SK-N-SH treated with all-trans-retinoic acid at 6 μM for 48 hours (cell line): ENCODE results near the gene MAP3K3.

Source experiments
- ATAC-seq: fragments of 200-7000 bp; cut with Tn5 transposase; 3 replicates; pipeline ENCODE4 v1.9.1; 2020; ENCODE audit warnings: mild to moderate bottlenecking, moderate library complexity
- ARNTL ChIP-seq: fragments of 450-650 bp; formaldehyde crosslinking; IDR thresholded peaks from 2 replicates; pipeline ENCODE4 v1.5.0; 2020; ENCODE audit warnings: low read depth, mild to moderate bottlenecking, moderate library complexity, borderline replicate concordance
- BACH2 ChIP-seq: fragments of 250-450 bp; sonication (Bioruptor Pico); IDR thresholded peaks from 2 replicates; pipeline ENCODE4 v1.9.0; 2021; ENCODE audit warnings: mild to moderate bottlenecking, borderline replicate concordance
- ESRRG ChIP-seq: fragments of 250-450 bp; sonication (Bioruptor Pico); IDR thresholded peaks from 2 replicates; pipeline ENCODE4 v1.6.1; 2021; ENCODE audit warnings: mild to moderate bottlenecking
- ISL1 ChIP-seq: fragments of 250-450 bp; sonication (Bioruptor Pico); IDR thresholded peaks from 2 replicates; pipeline ENCODE4 v2.1.2; 2022; ENCODE audit warnings: mild to moderate bottlenecking, moderate library complexity
- OSR1 ChIP-seq: fragments of 250-450 bp; sonication (Bioruptor Pico); IDR thresholded peaks from 2 replicates; pipeline ENCODE4 v1.8.0; 2022; ENCODE audit warnings: moderate library complexity, mild to moderate bottlenecking, inconsistent platforms
- PPARA ChIP-seq: fragments of 250-450 bp; sonication (Bioruptor Pico); IDR thresholded peaks from 2 replicates; pipeline ENCODE4 v1.5.0; 2020; ENCODE audit warnings: mild to moderate bottlenecking, borderline replicate concordance
- RARB ChIP-seq: fragments of 250-450 bp; sonication (Bioruptor Pico); IDR thresholded peaks from 2 replicates; pipeline ENCODE4 v1.8.0; 2021; ENCODE audit warnings: mild to moderate bottlenecking, moderate library complexity
- SNAI2 ChIP-seq: fragments of 250-450 bp; sonication (Bioruptor Pico); IDR thresholded peaks from 2 replicates; pipeline ENCODE4 v1.5.0; 2020; ENCODE audit warnings: mild to moderate bottlenecking, moderate library complexity
- TCF4 ChIP-seq: fragments of 250-450 bp; sonication (Bioruptor Pico); IDR thresholded peaks from 2 replicates; pipeline ENCODE4 v1.8.0; 2021; ENCODE audit warnings: mild to moderate bottlenecking, moderate library complexity, borderline replicate concordance
- TOX ChIP-seq: fragments of 250-450 bp; sonication (Bioruptor Pico); IDR thresholded peaks from 2 replicates; pipeline ENCODE4 v1.8.0; 2021; ENCODE audit warnings: mild to moderate bottlenecking, moderate library complexity, borderline replicate concordance
- ZC3H10 ChIP-seq: fragments of 250-450 bp; sonication (Bioruptor Pico); IDR thresholded peaks from 2 replicates; pipeline ENCODE4 v1.5.1; 2021; ENCODE audit warnings: mild to moderate bottlenecking, moderate library complexity
- ZFP3 ChIP-seq: fragments of 250-450 bp; sonication (Bioruptor Pico); IDR thresholded peaks from 2 replicates; pipeline ENCODE4 v1.5.0; 2020; ENCODE audit warnings: mild to moderate bottlenecking, moderate library complexity
- ZNF565 ChIP-seq: fragments of 450-650 bp; formaldehyde crosslinking; conservative IDR thresholded peaks from 2 replicates; pipeline ENCODE4 v1.5.0; 2020; ENCODE audit warnings: low read depth, mild to moderate bottlenecking, moderate library complexity
- ZNF70 ChIP-seq: fragments of 450-650 bp; formaldehyde crosslinking; IDR thresholded peaks from 2 replicates; pipeline ENCODE4 v1.5.0; 2020; ENCODE audit warnings: mild to moderate bottlenecking, moderate library complexity
- ZNF8 ChIP-seq: fragments of 450-650 bp; formaldehyde crosslinking; IDR thresholded peaks from 2 replicates; pipeline ENCODE4 v1.5.0; 2020; ENCODE audit warnings: mild to moderate bottlenecking, moderate library complexity
- TF ChIP-seq, protein P1 (sequence below): fragments of 250-450 bp; sonication (Bioruptor Pico); IDR thresholded peaks from 2 replicates; pipeline ENCODE4 v1.5.1; 2021; ENCODE audit warnings: mild to moderate bottlenecking, moderate library complexity
- TF ChIP-seq, protein P2 (sequence below): fragments of 250-450 bp; sonication (Bioruptor Pico); IDR thresholded peaks from 2 replicates; pipeline ENCODE4 v1.8.0; 2021; ENCODE audit warnings: low read depth, mild to moderate bottlenecking, moderate library complexity, borderline replicate concordance
- TF ChIP-seq, protein P3 (sequence below): fragments of 250-450 bp; sonication (Bioruptor Pico); IDR thresholded peaks from 2 replicates; pipeline ENCODE4 v1.5.1; 2020; ENCODE audit warnings: low read depth, mild to moderate bottlenecking, moderate library complexity
- TF ChIP-seq, protein P4 (sequence below): fragments of 250-450 bp; sonication (Bioruptor Pico); IDR thresholded peaks from 2 replicates; pipeline ENCODE4 v1.5.0; 2020; ENCODE audit warnings: mild to moderate bottlenecking, moderate library complexity
- TF ChIP-seq, protein P5 (sequence below): fragments of 250-450 bp; sonication (Bioruptor Pico); IDR thresholded peaks from 2 replicates; pipeline ENCODE4 v1.8.0; 2020; ENCODE audit warnings: mild to moderate bottlenecking, moderate library complexity, borderline replicate concordance

The MAP3K3 gene

DNA sequence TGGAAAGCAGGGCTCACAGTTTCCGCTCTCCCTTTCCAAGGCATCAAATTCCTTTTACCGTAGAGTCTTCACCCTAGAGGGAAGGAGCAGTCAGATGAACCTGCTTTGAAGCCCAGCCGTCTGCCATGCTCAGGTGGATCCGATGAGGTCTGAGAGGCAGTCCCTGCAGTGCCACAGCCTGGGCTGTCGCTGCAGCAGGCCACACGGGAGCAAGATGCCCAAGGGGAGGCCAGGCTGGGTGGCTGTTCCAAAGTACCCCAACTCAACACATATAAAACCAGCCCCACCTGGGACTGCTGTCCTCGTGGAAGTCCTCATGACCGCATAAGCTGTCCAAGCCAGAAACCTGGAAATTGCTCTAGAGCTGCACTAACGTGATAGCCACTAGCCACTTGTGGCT, 82.6 kb downstream of the MAP3K3 start:
- TF ChIP-seq, protein P1, sequence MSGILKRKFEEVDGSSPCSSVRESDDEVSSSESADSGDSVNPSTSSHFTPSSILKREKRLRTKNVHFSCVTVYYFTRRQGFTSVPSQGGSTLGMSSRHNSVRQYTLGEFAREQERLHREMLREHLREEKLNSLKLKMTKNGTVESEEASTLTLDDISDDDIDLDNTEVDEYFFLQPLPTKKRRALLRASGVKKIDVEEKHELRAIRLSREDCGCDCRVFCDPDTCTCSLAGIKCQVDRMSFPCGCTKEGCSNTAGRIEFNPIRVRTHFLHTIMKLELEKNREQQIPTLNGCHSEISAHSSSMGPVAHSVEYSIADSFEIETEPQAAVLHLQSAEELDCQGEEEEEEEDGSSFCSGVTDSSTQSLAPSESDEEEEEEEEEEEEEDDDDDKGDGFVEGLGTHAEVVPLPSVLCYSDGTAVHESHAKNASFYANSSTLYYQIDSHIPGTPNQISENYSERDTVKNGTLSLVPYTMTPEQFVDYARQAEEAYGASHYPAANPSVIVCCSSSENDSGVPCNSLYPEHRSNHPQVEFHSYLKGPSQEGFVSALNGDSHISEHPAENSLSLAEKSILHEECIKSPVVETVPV (CRISPR knock-in tag): no peak
- TF ChIP-seq BACH2 (CRISPR knock-in tag) (no peak), ESRRG (no peak), SNAI2 (CRISPR knock-in tag) (no peak), TCF4 (no peak), ZNF565 (CRISPR knock-in tag) (no peak), ZNF70 (CRISPR knock-in tag) (no peak)
- TF ChIP-seq, protein P2, sequence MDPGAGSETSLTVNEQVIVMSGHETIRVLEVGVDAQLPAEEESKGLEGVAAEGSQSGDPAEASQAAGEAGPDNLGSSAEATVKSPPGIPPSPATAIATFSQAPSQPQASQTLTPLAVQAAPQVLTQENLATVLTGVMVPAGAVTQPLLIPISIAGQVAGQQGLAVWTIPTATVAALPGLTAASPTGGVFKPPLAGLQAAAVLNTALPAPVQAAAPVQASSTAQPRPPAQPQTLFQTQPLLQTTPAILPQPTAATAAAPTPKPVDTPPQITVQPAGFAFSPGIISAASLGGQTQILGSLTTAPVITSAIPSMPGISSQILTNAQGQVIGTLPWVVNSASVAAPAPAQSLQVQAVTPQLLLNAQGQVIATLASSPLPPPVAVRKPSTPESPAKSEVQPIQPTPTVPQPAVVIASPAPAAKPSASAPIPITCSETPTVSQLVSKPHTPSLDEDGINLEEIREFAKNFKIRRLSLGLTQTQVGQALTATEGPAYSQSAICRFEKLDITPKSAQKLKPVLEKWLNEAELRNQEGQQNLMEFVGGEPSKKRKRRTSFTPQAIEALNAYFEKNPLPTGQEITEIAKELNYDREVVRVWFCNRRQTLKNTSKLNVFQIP (CRISPR knock-in tag): no peak
- TF ChIP-seq, protein P3, sequence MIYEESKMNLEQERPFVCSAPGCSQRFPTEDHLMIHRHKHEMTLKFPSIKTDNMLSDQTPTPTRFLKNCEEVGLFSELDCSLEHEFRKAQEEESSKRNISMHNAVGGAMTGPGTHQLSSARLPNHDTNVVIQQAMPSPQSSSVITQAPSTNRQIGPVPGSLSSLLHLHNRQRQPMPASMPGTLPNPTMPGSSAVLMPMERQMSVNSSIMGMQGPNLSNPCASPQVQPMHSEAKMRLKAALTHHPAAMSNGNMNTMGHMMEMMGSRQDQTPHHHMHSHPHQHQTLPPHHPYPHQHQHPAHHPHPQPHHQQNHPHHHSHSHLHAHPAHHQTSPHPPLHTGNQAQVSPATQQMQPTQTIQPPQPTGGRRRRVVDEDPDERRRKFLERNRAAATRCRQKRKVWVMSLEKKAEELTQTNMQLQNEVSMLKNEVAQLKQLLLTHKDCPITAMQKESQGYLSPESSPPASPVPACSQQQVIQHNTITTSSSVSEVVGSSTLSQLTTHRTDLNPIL (CRISPR knock-in tag): no peak
- TF ChIP-seq, protein P4, sequence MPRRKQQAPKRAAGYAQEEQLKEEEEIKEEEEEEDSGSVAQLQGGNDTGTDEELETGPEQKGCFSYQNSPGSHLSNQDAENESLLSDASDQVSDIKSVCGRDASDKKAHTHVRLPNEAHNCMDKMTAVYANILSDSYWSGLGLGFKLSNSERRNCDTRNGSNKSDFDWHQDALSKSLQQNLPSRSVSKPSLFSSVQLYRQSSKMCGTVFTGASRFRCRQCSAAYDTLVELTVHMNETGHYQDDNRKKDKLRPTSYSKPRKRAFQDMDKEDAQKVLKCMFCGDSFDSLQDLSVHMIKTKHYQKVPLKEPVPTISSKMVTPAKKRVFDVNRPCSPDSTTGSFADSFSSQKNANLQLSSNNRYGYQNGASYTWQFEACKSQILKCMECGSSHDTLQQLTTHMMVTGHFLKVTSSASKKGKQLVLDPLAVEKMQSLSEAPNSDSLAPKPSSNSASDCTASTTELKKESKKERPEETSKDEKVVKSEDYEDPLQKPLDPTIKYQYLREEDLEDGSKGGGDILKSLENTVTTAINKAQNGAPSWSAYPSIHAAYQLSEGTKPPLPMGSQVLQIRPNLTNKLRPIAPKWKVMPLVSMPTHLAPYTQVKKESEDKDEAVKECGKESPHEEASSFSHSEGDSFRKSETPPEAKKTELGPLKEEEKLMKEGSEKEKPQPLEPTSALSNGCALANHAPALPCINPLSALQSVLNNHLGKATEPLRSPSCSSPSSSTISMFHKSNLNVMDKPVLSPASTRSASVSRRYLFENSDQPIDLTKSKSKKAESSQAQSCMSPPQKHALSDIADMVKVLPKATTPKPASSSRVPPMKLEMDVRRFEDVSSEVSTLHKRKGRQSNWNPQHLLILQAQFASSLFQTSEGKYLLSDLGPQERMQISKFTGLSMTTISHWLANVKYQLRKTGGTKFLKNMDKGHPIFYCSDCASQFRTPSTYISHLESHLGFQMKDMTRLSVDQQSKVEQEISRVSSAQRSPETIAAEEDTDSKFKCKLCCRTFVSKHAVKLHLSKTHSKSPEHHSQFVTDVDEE (CRISPR knock-in tag): no peak
- TF ChIP-seq, all 23 proteins: peak for 0
- ATAC-seq: no peak

DNA sequence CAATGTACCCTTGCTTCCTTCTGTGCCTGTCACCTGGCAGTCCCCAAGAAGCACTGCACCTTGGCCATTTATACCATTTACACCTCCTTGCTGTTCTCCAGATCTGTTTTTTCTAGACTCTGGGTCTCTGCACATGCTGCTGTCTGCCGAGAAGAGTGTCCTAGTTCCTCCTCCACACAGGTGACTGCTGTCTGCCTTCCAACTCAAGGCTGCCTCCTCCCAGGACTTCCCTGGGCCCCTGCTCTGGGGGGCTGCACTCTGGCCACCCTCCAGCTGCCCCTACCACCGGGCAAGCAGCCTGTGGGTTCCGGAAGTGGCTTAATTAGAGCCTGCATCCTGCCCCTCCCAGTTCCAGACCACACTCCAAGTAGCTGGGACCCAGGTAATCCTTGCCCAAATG, 83.4 kb downstream of the MAP3K3 start:
- ATAC-seq: no peak
- TF ChIP-seq RARB (CRISPR knock-in tag) (no peak), ZC3H10 (CRISPR knock-in tag) (no peak), ISL1 (CRISPR knock-in tag) (no peak), PPARA (no peak), ARNTL (CRISPR knock-in tag) (no peak), TOX (no peak), ESRRG (no peak), TCF4 (no peak), ZNF70 (CRISPR knock-in tag) (no peak), ZFP3 (no peak), SNAI2 (CRISPR knock-in tag) (no peak), OSR1 (CRISPR knock-in tag) (no peak), BACH2 (CRISPR knock-in tag) (no peak), ZNF8 (CRISPR knock-in tag) (no peak)
- TF ChIP-seq, protein P3 (CRISPR knock-in tag): no peak
- TF ChIP-seq, protein P2 (CRISPR knock-in tag): no peak
- TF ChIP-seq, protein P5, sequence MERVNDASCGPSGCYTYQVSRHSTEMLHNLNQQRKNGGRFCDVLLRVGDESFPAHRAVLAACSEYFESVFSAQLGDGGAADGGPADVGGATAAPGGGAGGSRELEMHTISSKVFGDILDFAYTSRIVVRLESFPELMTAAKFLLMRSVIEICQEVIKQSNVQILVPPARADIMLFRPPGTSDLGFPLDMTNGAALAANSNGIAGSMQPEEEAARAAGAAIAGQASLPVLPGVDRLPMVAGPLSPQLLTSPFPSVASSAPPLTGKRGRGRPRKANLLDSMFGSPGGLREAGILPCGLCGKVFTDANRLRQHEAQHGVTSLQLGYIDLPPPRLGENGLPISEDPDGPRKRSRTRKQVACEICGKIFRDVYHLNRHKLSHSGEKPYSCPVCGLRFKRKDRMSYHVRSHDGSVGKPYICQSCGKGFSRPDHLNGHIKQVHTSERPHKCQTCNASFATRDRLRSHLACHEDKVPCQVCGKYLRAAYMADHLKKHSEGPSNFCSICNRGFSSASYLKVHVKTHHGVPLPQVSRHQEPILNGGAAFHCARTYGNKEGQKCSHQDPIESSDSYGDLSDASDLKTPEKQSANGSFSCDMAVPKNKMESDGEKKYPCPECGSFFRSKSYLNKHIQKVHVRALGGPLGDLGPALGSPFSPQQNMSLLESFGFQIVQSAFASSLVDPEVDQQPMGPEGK (CRISPR knock-in tag): no peak
- TF ChIP-seq, protein P4 (CRISPR knock-in tag): no peak
